Kidney (tissue), 14 donors: Measurements from ENCODE around the gene AGTRAP. TPM values are rescaled to one million over a fixed set of nuclear protein-coding genes. Genes with fewer than 3 reads are reported as not detected.
A peak's percentile ranks its signal among the peaks of the same experiment; 100 is the strongest.

Experiments
- DNase-seq, 5 donors: peaks; one replicate each; pipeline ENCODE4 v3.0.0-alpha.2; 2013 to 2020
- FAIRE-seq: peaks from 2 replicates; lab custom pipeline; 2012; peaks lifted over from hg19 to GRCh38; lab: Jason Lieb, UNC
- H3K27ac ChIP-seq, 2 donors: one replicate each; pipeline ENCODE4 v1.7.0; 2013; ENCODE audit warnings: low read depth in 2 of 2, low read length in 2 of 2, inconsistent platforms in 1 of 2
- H3K27me3 ChIP-seq: one replicate; pipeline ENCODE4 v1.7.1; 2013; ENCODE audit warnings: low read length, inconsistent platforms; ENCODE audit not compliant: control insufficient read depth, insufficient read depth
- H3K36me3 ChIP-seq, 3 donors: one replicate each; pipeline versions ENCODE4 v1.7.0 to v1.7.1; 2013; ENCODE audit warnings: low read length in 3 of 3, control low read depth in 1 of 3, inconsistent platforms in 1 of 3; ENCODE audit not compliant: insufficient read depth in 3 of 3, control insufficient read depth in 2 of 3
- H3K4me1 ChIP-seq, 3 donors: one replicate each; pipeline versions ENCODE4 v1.7.0 to v1.7.1; 2013; ENCODE audit warnings: low read length in 3 of 3, inconsistent platforms in 1 of 3, low read depth in 1 of 3; ENCODE audit not compliant: control insufficient read depth in 2 of 3, insufficient read depth in 2 of 3
- H3K4me3 ChIP-seq, 3 donors: one replicate each; pipeline versions ENCODE4 v1.7.0 to v1.8.1; 2013; ENCODE audit warnings: low read length in 3 of 3, control low read depth in 1 of 3, inconsistent platforms in 1 of 3
- H3K9ac ChIP-seq, 3 donors: one replicate each; pipeline versions ENCODE4 v1.7.0 to v1.7.1; 2013; ENCODE audit warnings: low read length in 3 of 3, control low read depth in 1 of 3, inconsistent platforms in 1 of 3
- H3K9me3 ChIP-seq, 3 donors: one replicate each; pipeline versions ENCODE4 v1.7.0 to v1.7.1; 2013; ENCODE audit warnings: low read length in 3 of 3, control low read depth in 1 of 3, inconsistent platforms in 1 of 3; ENCODE audit not compliant: control insufficient read depth in 2 of 3, insufficient read depth in 1 of 3
- CTCF ChIP-seq: IDR thresholded peaks from 3 replicates; pipeline ENCODE4 v1.5.1; 2012; ENCODE audit warnings: mild to moderate bottlenecking, moderate library complexity, borderline replicate concordance; ENCODE audit not compliant: insufficient read depth; ENCODE audit errors: extremely low read depth
- intact Hi-C: fragments of 100-400 bp; cut with DNase I; formaldehyde crosslinking; loops from one replicate; pipeline ENCODE4 v1.11.1; 2022
- polyA plus RNA-seq: library from polyadenylated mRNA; stranded (reverse); fragments of 350-450 nt; fragmentation: Illumina TruSeq; extraction: RNeasy Lipid Tissue Mini Kit (QIAGEN cat#74804); gene quantifications from one replicate; pipeline ENCODE4 v1.2.3, GENCODE V29; 2014; ENCODE audit warnings: low read depth, low replicate concordance; ENCODE audit not compliant: insufficient read depth
- total RNA-seq: library from RNA; stranded (reverse); fragmentation: NEBNext Ultra II Directional; extraction: Animal tissue kit (Norgen Biotek cat#: 25700); gene quantifications from one replicate; pipeline ENCODE4 v1.2.1, GENCODE V29; 2021
- donor health status: control.
- donor health status: control.
- donor health status: control.
- donor health status: control.
- donor health status: control.
- donor health status: DM: yes; HTN: yes; CAD: no.
- donor health status: Normal renal cell carcinoma (clear cell type).

The AGTRAP gene
- total and polyA plus RNA-seq, 2 donors from 2014 or later: 66.1 to 140 TPM

- Histone ChIP-seq H3K27ac (no peak overlapping the region), H3K27me3 (no peaks in the 10 kb centered on the region), H3K36me3 (no peaks in the 10 kb centered on the region), H3K4me3 (no peak overlapping the region), H3K4me1 (peaks cover 0 to 3% (median 0%) of the 10 kb centered on the region in 3 donors), H3K9ac (no peak overlapping the region), H3K9me3 (no peaks in the 10 kb centered on the region)
- DNase-seq (peak in 1 of 5 donors; percentile 36), FAIRE-seq (no peak)
- intact Hi-C loops: no loop called here
- TF ChIP-seq CTCF: no peak
Observed at GRCh38 chr1:11764519-11764918, 28.6 kb downstream of the AGTRAP start.

- H3K4me3 ChIP-seq: no peak overlapping the region
- H3K27me3 ChIP-seq: no peaks in the 10 kb centered on the region
- H3K36me3 ChIP-seq: no peaks in the 10 kb centered on the region
- intact Hi-C loops: no loop called here
- H3K4me1 ChIP-seq: peaks cover 0 to 3% (median 0%) of the 10 kb centered on the region in 3 donors
- H3K9ac ChIP-seq: no peak overlapping the region
- H3K27ac ChIP-seq: no peak overlapping the region
- FAIRE-seq (no peak), DNase-seq (no peak)
- TF ChIP-seq CTCF: no peak
- no peaks in the 10 kb centered on the region for H3K9me3 ChIP-seq
Observed at GRCh38 chr1:11765661-11766428, 29.9 kb downstream of the AGTRAP start.

GRCh38 chr1:11766429-11766776 is 30.5 kb downstream of the AGTRAP start:
- peaks cover 0 to 3% (median 0%) of the 10 kb centered on the region in 3 donors for H3K4me1 ChIP-seq
- no peaks in the 10 kb centered on the region for H3K27me3 ChIP-seq
- no peak for DNase-seq
- H3K4me3 ChIP-seq: no peak overlapping the region
- no peak overlapping the region for H3K9ac ChIP-seq
- no peaks in the 10 kb centered on the region for H3K9me3 ChIP-seq
- intact Hi-C loops: no loop called here
- H3K36me3 ChIP-seq: no peaks in the 10 kb centered on the region
- no peak for TF ChIP-seq CTCF
- no peak overlapping the region for H3K27ac ChIP-seq
- no peak for FAIRE-seq
